Loucy (cell line): Measurements from ENCODE around the gene PTPRN2.

Experiments used
- H2AFZ ChIP-seq: fragments of 200-600 bp; sonication (generic); 2 replicates; pipeline ENCODE4 v1.6.0; 2016; ENCODE audit warnings: antibody characterized with exemption, mild to moderate bottlenecking, low read length, moderate library complexity
- H3F3A ChIP-seq: fragments of 200-600 bp; 2 replicates; pipeline ENCODE4 v1.6.0; 2016; ENCODE audit warnings: antibody characterized with exemption, low read depth, mild to moderate bottlenecking
- H3K27me3 ChIP-seq: fragments of 200-600 bp; sonication (generic); 2 replicates; pipeline ENCODE4 v1.6.1; 2014; ENCODE audit warnings: low read length, mild to moderate bottlenecking; ENCODE audit not compliant: insufficient read depth, poor library complexity, severe bottlenecking
- H3K36me3 ChIP-seq: fragments of 200-600 bp; sonication (generic); 2 replicates; pipeline ENCODE4 v1.6.1; 2016; ENCODE audit warnings: low read length; ENCODE audit not compliant: insufficient read depth
- H3K4me1 ChIP-seq: fragments of 200-600 bp; sonication (generic); 2 replicates; pipeline ENCODE4 v1.5.1; 2014; ENCODE audit warnings: low read length, mild to moderate bottlenecking; ENCODE audit not compliant: insufficient read depth, poor library complexity, severe bottlenecking
- H3K4me2 ChIP-seq: fragments of 200-600 bp; sonication (generic); 2 replicates; pipeline ENCODE4 v1.6.0; 2014; ENCODE audit warnings: antibody characterized with exemption, low read length, low read depth, mild to moderate bottlenecking; ENCODE audit not compliant: poor library complexity, severe bottlenecking
- H3K4me3 ChIP-seq: fragments of 200-600 bp; sonication (generic); 2 replicates; pipeline ENCODE4 v1.5.1; 2014; ENCODE audit warnings: low read length, mild to moderate bottlenecking, mixed read lengths; ENCODE audit not compliant: poor library complexity, severe bottlenecking
- H3K79me2 ChIP-seq: fragments of 200-600 bp; sonication (generic); 2 replicates; pipeline ENCODE4 v1.6.1; 2014; ENCODE audit warnings: low read length; ENCODE audit not compliant: insufficient read depth
- H3K9ac ChIP-seq: fragments of 200-600 bp; sonication (generic); 2 replicates; pipeline ENCODE4 v1.6.0; 2014; ENCODE audit warnings: mild to moderate bottlenecking, low read depth, low read length, moderate library complexity; ENCODE audit not compliant: poor library complexity, severe bottlenecking
- H3K9me2 ChIP-seq: fragments of 200-600 bp; sonication (generic); replicated peaks from 2 replicates; pipeline ENCODE4 v1.6.1; 2016; ENCODE audit warnings: low read depth, low read length, mixed read lengths
- H3K9me3 ChIP-seq: fragments of 200-600 bp; sonication (generic); 2 replicates; pipeline ENCODE4 v1.6.1; 2014; ENCODE audit warnings: mild to moderate bottlenecking, antibody characterized with exemption, low read length, low read depth; ENCODE audit not compliant: insufficient read depth
- H4K20me1 ChIP-seq: fragments of 200-600 bp; sonication (generic); 2 replicates; pipeline ENCODE4 v1.6.0; 2014; ENCODE audit warnings: antibody characterized with exemption, low read length, mild to moderate bottlenecking; ENCODE audit not compliant: insufficient read depth, poor library complexity, severe bottlenecking
- EZH2phosphoT487 ChIP-seq: fragments of 200-600 bp; IDR thresholded peaks from 2 replicates; pipeline ENCODE4 v1.6.1; 2018; ENCODE audit warnings: antibody characterized with exemption, mild to moderate bottlenecking, moderate library complexity, borderline replicate concordance
- TF ChIP-seq, protein P1 (sequence below): fragments of 200-600 bp; sonication (generic); conservative IDR thresholded peaks from 2 replicates; pipeline ENCODE4 v1.5.1; 2014; ENCODE audit warnings: mild to moderate bottlenecking, antibody characterized with exemption, low read length

The PTPRN2 gene

DNA sequence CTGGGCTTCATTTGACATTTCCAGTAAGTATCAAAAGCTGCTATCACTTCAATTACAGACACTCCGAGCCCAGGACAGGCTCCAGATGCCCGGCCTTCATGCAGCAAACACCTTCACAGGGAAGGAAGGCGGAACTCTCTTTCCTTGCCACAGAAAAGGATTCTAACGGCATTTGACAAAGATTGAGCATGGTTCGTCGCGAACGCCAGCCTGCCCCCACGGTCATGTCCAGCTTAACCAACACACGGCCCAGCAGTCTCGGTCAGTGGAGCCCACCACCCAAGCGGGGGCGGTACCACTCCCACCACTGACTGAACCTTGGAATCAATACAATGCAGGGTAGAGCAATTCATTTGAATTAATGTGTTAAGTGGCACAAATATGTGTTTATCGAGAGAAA is 643.6 kb downstream of the PTPRN2 start:
- Histone ChIP-seq H3K9me3 (peaks cover 22% of the 10 kb centered on the region; the same call in 1 of the 2 replicates), H3K9ac (no peak overlapping the region), H4K20me1 (no peaks in the 10 kb centered on the region), H3K79me2 (no peaks in the 10 kb centered on the region), H3K4me1 (no peaks in the 10 kb centered on the region), H3K9me2 (no peaks in the 10 kb centered on the region), H3F3A (no peaks in the 10 kb centered on the region), H3K27me3 (no peaks in the 10 kb centered on the region), H3K36me3 (no peaks in the 10 kb centered on the region), H3K4me3 (no peak overlapping the region), H2AFZ (no peak overlapping the region), H3K4me2 (no peak overlapping the region)
- TF ChIP-seq, protein P1, sequence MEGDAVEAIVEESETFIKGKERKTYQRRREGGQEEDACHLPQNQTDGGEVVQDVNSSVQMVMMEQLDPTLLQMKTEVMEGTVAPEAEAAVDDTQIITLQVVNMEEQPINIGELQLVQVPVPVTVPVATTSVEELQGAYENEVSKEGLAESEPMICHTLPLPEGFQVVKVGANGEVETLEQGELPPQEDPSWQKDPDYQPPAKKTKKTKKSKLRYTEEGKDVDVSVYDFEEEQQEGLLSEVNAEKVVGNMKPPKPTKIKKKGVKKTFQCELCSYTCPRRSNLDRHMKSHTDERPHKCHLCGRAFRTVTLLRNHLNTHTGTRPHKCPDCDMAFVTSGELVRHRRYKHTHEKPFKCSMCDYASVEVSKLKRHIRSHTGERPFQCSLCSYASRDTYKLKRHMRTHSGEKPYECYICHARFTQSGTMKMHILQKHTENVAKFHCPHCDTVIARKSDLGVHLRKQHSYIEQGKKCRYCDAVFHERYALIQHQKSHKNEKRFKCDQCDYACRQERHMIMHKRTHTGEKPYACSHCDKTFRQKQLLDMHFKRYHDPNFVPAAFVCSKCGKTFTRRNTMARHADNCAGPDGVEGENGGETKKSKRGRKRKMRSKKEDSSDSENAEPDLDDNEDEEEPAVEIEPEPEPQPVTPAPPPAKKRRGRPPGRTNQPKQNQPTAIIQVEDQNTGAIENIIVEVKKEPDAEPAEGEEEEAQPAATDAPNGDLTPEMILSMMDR: no peak
- no peak for TF ChIP-seq EZH2phosphoT487

DNA sequence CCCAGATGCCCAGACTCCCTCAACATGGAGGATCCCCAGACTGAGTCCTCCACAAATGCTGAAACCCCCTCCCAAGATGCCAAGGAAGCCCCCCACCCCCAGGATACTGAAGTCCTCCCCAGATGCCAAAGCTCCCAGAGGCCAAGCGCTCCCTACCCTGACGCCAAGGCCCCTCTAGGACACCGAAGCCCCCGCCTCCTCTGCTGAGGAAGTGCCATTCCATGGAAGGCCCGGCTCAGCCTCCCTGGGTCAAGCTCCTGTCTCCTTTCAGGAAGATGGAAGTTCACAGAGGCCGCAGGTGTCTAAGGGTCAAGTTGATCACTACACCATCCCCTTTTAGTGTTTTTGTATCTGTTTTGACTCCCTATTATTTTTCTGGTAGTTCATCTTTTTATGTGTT is 644.1 kb downstream of the PTPRN2 start:
- no peak overlapping the region for H3K9ac ChIP-seq
- H3K4me3 ChIP-seq: no peak overlapping the region
- H3K4me2 ChIP-seq: no peak overlapping the region
- H3K27me3 ChIP-seq: no peaks in the 10 kb centered on the region
- H3K79me2 ChIP-seq: no peaks in the 10 kb centered on the region
- H3F3A ChIP-seq: no peaks in the 10 kb centered on the region
- H3K9me2 ChIP-seq: no peaks in the 10 kb centered on the region
- H2AFZ ChIP-seq: no peak overlapping the region
- TF ChIP-seq EZH2phosphoT487: no peak
- TF ChIP-seq, protein P1: no peak
- H3K9me3 ChIP-seq: peaks cover 19% of the 10 kb centered on the region; the same call in 1 of the 2 replicates
- H4K20me1 ChIP-seq: no peaks in the 10 kb centered on the region
- no peaks in the 10 kb centered on the region for H3K36me3 ChIP-seq
- H3K4me1 ChIP-seq: no peaks in the 10 kb centered on the region

DNA sequence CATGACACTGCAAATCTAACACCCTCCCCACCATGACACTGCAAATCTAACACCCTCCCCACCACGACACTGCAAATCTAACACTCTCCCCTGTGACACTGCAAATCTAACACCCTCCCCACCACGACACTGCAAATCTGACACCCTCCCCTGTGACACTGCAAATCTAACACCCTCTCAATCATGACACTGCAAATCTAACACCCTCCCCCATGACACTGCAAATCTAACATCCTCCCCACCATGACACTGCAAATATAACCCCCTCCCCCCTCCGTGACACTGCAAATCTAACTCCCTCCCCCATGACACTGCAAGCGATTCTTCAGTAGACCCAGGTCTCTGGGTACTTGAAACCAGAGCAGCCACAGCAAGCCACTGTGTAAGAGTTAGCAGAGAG is 646.4 kb downstream of the PTPRN2 start:
- H3K79me2 ChIP-seq: no peaks in the 10 kb centered on the region
- no peaks in the 10 kb centered on the region for H3K36me3 ChIP-seq
- H3K4me1 ChIP-seq: no peaks in the 10 kb centered on the region
- no peaks in the 10 kb centered on the region for H3F3A ChIP-seq
- H3K9me2 ChIP-seq: no peaks in the 10 kb centered on the region
- TF ChIP-seq EZH2phosphoT487: no peak
- TF ChIP-seq, protein P1: no peak
- no peak overlapping the region for H3K4me3 ChIP-seq
- H3K4me2 ChIP-seq: no peak overlapping the region
- no peak overlapping the region for H3K9ac ChIP-seq
- peaks cover 9% of the 10 kb centered on the region; the same call in 1 of the 2 replicates for H3K9me3 ChIP-seq
- no peaks in the 10 kb centered on the region for H4K20me1 ChIP-seq
- no peaks in the 10 kb centered on the region for H3K27me3 ChIP-seq
- H2AFZ ChIP-seq: no peak overlapping the region
